ENCODE results near the gene SLC30A1. TPM values are rescaled to one million over a fixed set of nuclear protein-coding genes. Genes with fewer than 3 reads are reported as not detected.

Gene SLC30A1
- total and polyA plus RNA-seq, 5 donors from 2014 or later: 1.8 to 8.1 (median 3.7) TPM

Other genes with a start within 250 kb of the SLC30A1 start
- gene RD3, start 87.0 kb downstream of the SLC30A1 start, total RNA-seq: not detected
- gene RD3, start 87.0 kb downstream of the SLC30A1 start, polyA plus RNA-seq: not detected
- 0.81 TPM for gene NEK2, start 96.5 kb upstream of the SLC30A1 start, total RNA-seq
- gene NEK2, start 96.5 kb upstream of the SLC30A1 start, polyA plus RNA-seq: 1 to 10 TPM in 3 of 4 donors, under 1 TPM in 1; 0.98 to 1.5 (median 1.5) TPM

All from CD4-positive, CD25-positive, alpha-beta regulatory T cell (primary cell).